A549 (cell line): ENCODE measurements around the gene DOK1. TPM values are rescaled to one million over a fixed set of nuclear protein-coding genes. Genes with fewer than 3 reads are reported as not detected.

Experiments used
- ATAC-seq, 2 experiments: fragments of 200-7000 bp in 1 of 2; fragments of >200 bp in 1 of 2; cut with Nextera tagmentation in 1 of 2; cut with Tn5 transposase in 1 of 2; 3 replicates each; pipeline versions ENCODE4 v1.8.0 to v1.9.1; 2018 to 2020; ENCODE audit warnings: mild to moderate bottlenecking in 1 of 2, moderate library complexity in 1 of 2
- CTCF ChIA-PET: fragments of 300-600 bp; sonication (Branson Sonifier 250); formaldehyde crosslinking; extraction: SDS; loops from one replicate; lab custom pipeline; 2021; ENCODE audit warnings: antibody characterized with exemption, inconsistent platforms; lab: Yijun Ruan, JAX
- POLR2A ChIA-PET: fragments of 350-600 bp; formaldehyde crosslinking; extraction: SDS; loops from one replicate; lab custom pipeline; 2021; ENCODE audit warnings: antibody characterized with exemption, inconsistent platforms; lab: Yijun Ruan, JAX
- DNase-seq, 2 experiments: peaks; one replicate each; pipeline versions ENCODE4 v3.0.0 to v3.0.0-alpha.2; 2011 to 2016; ENCODE audit warnings: low read depth in 1 of 2, low spot score in 1 of 2
- FAIRE-seq: peaks from 2 replicates; lab custom pipeline; 2011; peaks lifted over from hg19 to GRCh38; lab: Jason Lieb, UNC
- H3K27ac ChIP-seq, 2 experiments: fragments of >200 bp; sonication (Bioruptor Twin); formaldehyde crosslinking; 3 replicates each; pipeline ENCODE4 v1.5.1; 2016 to 2017
- H3K4me1 ChIP-seq: fragments of >200 bp; sonication (Bioruptor Twin); formaldehyde crosslinking; 3 replicates; pipeline ENCODE4 v1.6.1; 2016
- H3K4me2 ChIP-seq: fragments of >200 bp; sonication (Bioruptor Twin); formaldehyde crosslinking; 3 replicates; pipeline ENCODE4 v1.6.1; 2016
- H3K4me3 ChIP-seq: fragments of >200 bp; sonication (Bioruptor Twin); formaldehyde crosslinking; 3 replicates; pipeline ENCODE4 v1.5.1; 2016
- H3K9me3 ChIP-seq: fragments of >200 bp; sonication (Bioruptor Twin); formaldehyde crosslinking; 3 replicates; pipeline ENCODE4 v1.6.1; 2016
- ATOH8 ChIP-seq: fragments of 250-450 bp; sonication (Bioruptor Pico); IDR thresholded peaks from 2 replicates; pipeline ENCODE4 v1.5.0; 2020; ENCODE audit warnings: low read depth, mild to moderate bottlenecking, moderate library complexity
- BCL3 ChIP-seq: fragments of >200 bp; sonication (Bioruptor Twin); formaldehyde crosslinking; IDR thresholded peaks from 3 replicates; pipeline ENCODE4 v1.6.1; 2016
- CBX2 ChIP-seq: fragments of 200-600 bp; sonication (generic); IDR thresholded peaks from 2 replicates; pipeline ENCODE4 v1.6.1; 2016; ENCODE audit warnings: low read depth, mild to moderate bottlenecking, borderline replicate concordance
- CHD4 ChIP-seq: fragments of 200-600 bp; sonication (generic); IDR thresholded peaks from 2 replicates; pipeline ENCODE4 v1.6.1; 2016; ENCODE audit warnings: antibody characterized with exemption, mild to moderate bottlenecking, borderline replicate concordance
- E2F6 ChIP-seq: IDR thresholded peaks from 2 replicates; pipeline ENCODE4 v1.6.1; 2012; ENCODE audit warnings: low read depth, borderline replicate concordance
- EHF ChIP-seq: fragments of 250-450 bp; sonication (Bioruptor Pico); IDR thresholded peaks from 2 replicates; pipeline ENCODE4 v1.5.0; 2020; ENCODE audit warnings: mild to moderate bottlenecking
- EP300 ChIP-seq, 2 experiments: fragments of >200 bp; sonication (Bioruptor Twin); formaldehyde crosslinking; IDR thresholded peaks; 2 replicates in 1 of 2; 3 replicates in 1 of 2; pipeline ENCODE4 v1.6.1; 2016 to 2017
- HOXB5 ChIP-seq: fragments of 250-450 bp; sonication (Bioruptor Pico); IDR thresholded peaks from 2 replicates; pipeline ENCODE4 v1.5.0; 2020; ENCODE audit warnings: mild to moderate bottlenecking, moderate library complexity
- JUN ChIP-seq, 2 experiments: fragments of >200 bp; sonication (Bioruptor Twin); formaldehyde crosslinking; IDR thresholded peaks; 2 replicates in 1 of 2; 3 replicates in 1 of 2; pipeline ENCODE4 v1.6.1; 2016 to 2017
- JUNB ChIP-seq: fragments of >200 bp; sonication (Bioruptor Twin); formaldehyde crosslinking; IDR thresholded peaks from 2 replicates; pipeline ENCODE4 v1.6.1; 2016
- KDM1A ChIP-seq: fragments of 200-600 bp; sonication (generic); IDR thresholded peaks from 2 replicates; pipeline ENCODE4 v1.6.1; 2016; ENCODE audit warnings: low read depth, mild to moderate bottlenecking
- MAFK ChIP-seq: fragments of 450-650 bp; IDR thresholded peaks from 2 replicates; pipeline ENCODE4 v1.6.1; 2014; ENCODE audit not compliant: partially characterized antibody
- NPAS2 ChIP-seq: fragments of 250-450 bp; sonication (Bioruptor Pico); IDR thresholded peaks from 2 replicates; pipeline ENCODE4 v1.8.0; 2022; ENCODE audit warnings: mild to moderate bottlenecking, moderate library complexity, borderline replicate concordance
- PBX3 ChIP-seq: IDR thresholded peaks from 2 replicates; pipeline ENCODE4 v1.6.1; 2012
- POLR2A ChIP-seq: IDR thresholded peaks from 2 replicates; pipeline ENCODE4 v1.6.1; 2012; ENCODE audit warnings: mild to moderate bottlenecking, low read length
- SMC3 ChIP-seq: fragments of >200 bp; sonication (Bioruptor Twin); formaldehyde crosslinking; IDR thresholded peaks from 3 replicates; pipeline ENCODE4 v1.6.1; 2018; ENCODE audit warnings: inconsistent platforms
- TFCP2L1 ChIP-seq: fragments of 250-450 bp; sonication (Bioruptor Pico); IDR thresholded peaks from 2 replicates; pipeline ENCODE4 v1.5.0; 2021; ENCODE audit warnings: mild to moderate bottlenecking
- ZC3H11A ChIP-seq: fragments of 450-650 bp; IDR thresholded peaks from 2 replicates; pipeline ENCODE4 v1.6.1; 2014; ENCODE audit warnings: antibody characterized with exemption, mild to moderate bottlenecking
- ZFP36 ChIP-seq: fragments of 450-650 bp; IDR thresholded peaks from 2 replicates; pipeline ENCODE4 v1.6.1; 2014; ENCODE audit warnings: borderline replicate concordance; ENCODE audit not compliant: partially characterized antibody
- ZSCAN20 ChIP-seq: fragments of 250-450 bp; sonication (Bioruptor Pico); IDR thresholded peaks from 2 replicates; pipeline ENCODE4 v1.8.0; 2022; ENCODE audit warnings: mild to moderate bottlenecking, moderate library complexity
- WGBS: methylation state at CpG from one replicate; pipeline ENCODE4 v1.1.6; 2017; ENCODE audit errors: missing lambda C conversion rate; 5-methylcytosine and 5-hydroxymethylcytosine counted together
- polyA plus RNA-seq, 4 experiments: library from polyadenylated mRNA; depleted of rRNA in 3 of 4; stranded (reverse); fragments of >200 nt; fragmentation: RNase III in 1 of 4; extraction: RNeasy Plus Mini Kit Qiagen cat#74134 plus additional on column Dnase treatment in 1 of 4; gene quantifications; 2 replicates in 3 of 4; 3 replicates in 1 of 4; pipeline ENCODE4 v1.2.3, GENCODE V29; 2011 to 2017
- TF ChIP-seq, protein P1 (sequence below): fragments of 250-450 bp; sonication (Bioruptor Pico); IDR thresholded peaks from 2 replicates; pipeline ENCODE4 v1.5.0; 2021; ENCODE audit warnings: mild to moderate bottlenecking, moderate library complexity, borderline replicate concordance
- TF ChIP-seq, protein P2 (sequence below): fragments of >200 bp; sonication (Bioruptor Twin); formaldehyde crosslinking; IDR thresholded peaks from 3 replicates; pipeline ENCODE4 v1.5.1; 2016
- TF ChIP-seq, protein P3 (sequence below): fragments of 450-650 bp; IDR thresholded peaks from 2 replicates; pipeline ENCODE4 v1.6.1; 2014; ENCODE audit warnings: antibody characterized with exemption

DOK1 gene
- polyA plus RNA-seq, 2 of the 4 experiments (the other 2 are of a cell fraction): 4.0 to 5.0 TPM

GRCh38 chr2:74562126-74562775 lies 7.7 kb downstream of the DOK1 start:
- no peaks in the 10 kb centered on the region for H3K4me1 ChIP-seq
- no peak overlapping the region for H3K4me2 ChIP-seq
- H3K9me3 ChIP-seq: no peaks in the 10 kb centered on the region
- ATAC-seq (no peak), FAIRE-seq (no peak), DNase-seq (no peak)
- H3K27ac ChIP-seq: no peak overlapping the region
- CTCF ChIA-PET: interaction anchor here (1.0 kb wide), 1 partner anchor 23 kb away, joined by 3 read pairs; no protein-coding TSS in a partner anchor
- no peak overlapping the region for H3K4me3 ChIP-seq
- POLR2A ChIA-PET: no interaction called here
- TF ChIP-seq, protein P1, sequence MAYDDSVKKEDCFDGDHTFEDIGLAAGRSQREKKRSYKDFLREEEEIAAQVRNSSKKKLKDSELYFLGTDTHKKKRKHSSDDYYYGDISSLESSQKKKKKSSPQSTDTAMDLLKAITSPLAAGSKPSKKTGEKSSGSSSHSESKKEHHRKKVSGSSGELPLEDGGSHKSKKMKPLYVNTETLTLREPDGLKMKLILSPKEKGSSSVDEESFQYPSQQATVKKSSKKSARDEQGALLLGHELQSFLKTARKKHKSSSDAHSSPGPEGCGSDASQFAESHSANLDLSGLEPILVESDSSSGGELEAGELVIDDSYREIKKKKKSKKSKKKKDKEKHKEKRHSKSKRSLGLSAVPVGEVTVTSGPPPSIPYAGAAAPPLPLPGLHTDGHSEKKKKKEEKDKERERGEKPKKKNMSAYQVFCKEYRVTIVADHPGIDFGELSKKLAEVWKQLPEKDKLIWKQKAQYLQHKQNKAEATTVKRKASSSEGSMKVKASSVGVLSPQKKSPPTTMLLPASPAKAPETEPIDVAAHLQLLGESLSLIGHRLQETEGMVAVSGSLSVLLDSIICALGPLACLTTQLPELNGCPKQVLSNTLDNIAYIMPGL (CRISPR knock-in tag): no peak
- TF ChIP-seq, protein P2, sequence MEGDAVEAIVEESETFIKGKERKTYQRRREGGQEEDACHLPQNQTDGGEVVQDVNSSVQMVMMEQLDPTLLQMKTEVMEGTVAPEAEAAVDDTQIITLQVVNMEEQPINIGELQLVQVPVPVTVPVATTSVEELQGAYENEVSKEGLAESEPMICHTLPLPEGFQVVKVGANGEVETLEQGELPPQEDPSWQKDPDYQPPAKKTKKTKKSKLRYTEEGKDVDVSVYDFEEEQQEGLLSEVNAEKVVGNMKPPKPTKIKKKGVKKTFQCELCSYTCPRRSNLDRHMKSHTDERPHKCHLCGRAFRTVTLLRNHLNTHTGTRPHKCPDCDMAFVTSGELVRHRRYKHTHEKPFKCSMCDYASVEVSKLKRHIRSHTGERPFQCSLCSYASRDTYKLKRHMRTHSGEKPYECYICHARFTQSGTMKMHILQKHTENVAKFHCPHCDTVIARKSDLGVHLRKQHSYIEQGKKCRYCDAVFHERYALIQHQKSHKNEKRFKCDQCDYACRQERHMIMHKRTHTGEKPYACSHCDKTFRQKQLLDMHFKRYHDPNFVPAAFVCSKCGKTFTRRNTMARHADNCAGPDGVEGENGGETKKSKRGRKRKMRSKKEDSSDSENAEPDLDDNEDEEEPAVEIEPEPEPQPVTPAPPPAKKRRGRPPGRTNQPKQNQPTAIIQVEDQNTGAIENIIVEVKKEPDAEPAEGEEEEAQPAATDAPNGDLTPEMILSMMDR: no peak
- no peak for TF ChIP-seq PBX3
- TF ChIP-seq HOXB5 (CRISPR knock-in tag): no peak
- TF ChIP-seq KDM1A: no peak
- TF ChIP-seq BCL3: no peak
- no peak for TF ChIP-seq ZSCAN20 (CRISPR knock-in tag)
- TF ChIP-seq POLR2A: no peak
- no peak for TF ChIP-seq ZC3H11A
- TF ChIP-seq CBX2: no peak
- TF ChIP-seq EP300 (IDR thresholded peaks at IDR 0.05): no peak
- TF ChIP-seq E2F6: no peak
- TF ChIP-seq ZFP36: no peak
- TF ChIP-seq JUNB: no peak
- TF ChIP-seq JUN (IDR thresholded peaks at IDR 0.05): no peak
- TF ChIP-seq TFCP2L1 (CRISPR knock-in tag): no peak
- TF ChIP-seq NPAS2 (CRISPR knock-in tag): no peak
- TF ChIP-seq SMC3: no peak
- WGBS: 73% methylated on average over 7 of the region's 7 CpGs

- ATAC-seq (no peak), DNase-seq (no peak), FAIRE-seq (no peak)
- POLR2A ChIA-PET: no interaction called here
- Histone ChIP-seq H3K27ac (no peak overlapping the region), H3K4me2 (no peak overlapping the region), H3K9me3 (no peaks in the 10 kb centered on the region), H3K4me3 (no peak overlapping the region), H3K4me1 (no peaks in the 10 kb centered on the region)
- TF ChIP-seq HOXB5 (CRISPR knock-in tag) (no peak), ATOH8 (no peak), MAFK (no peak), CHD4 (no peak), ZSCAN20 (CRISPR knock-in tag) (no peak), JUN (IDR thresholded peaks at IDR 0.05) (no peak), EHF (no peak)
- TF ChIP-seq, protein P2: no peak
- TF ChIP-seq, protein P3, sequence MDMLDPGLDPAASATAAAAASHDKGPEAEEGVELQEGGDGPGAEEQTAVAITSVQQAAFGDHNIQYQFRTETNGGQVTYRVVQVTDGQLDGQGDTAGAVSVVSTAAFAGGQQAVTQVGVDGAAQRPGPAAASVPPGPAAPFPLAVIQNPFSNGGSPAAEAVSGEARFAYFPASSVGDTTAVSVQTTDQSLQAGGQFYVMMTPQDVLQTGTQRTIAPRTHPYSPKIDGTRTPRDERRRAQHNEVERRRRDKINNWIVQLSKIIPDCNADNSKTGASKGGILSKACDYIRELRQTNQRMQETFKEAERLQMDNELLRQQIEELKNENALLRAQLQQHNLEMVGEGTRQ: no peak
- CTCF ChIA-PET: interaction anchor here (1.3 to 17.2 kb wide), 2 partner anchors 11 to 22 kb away, joined by 7 to 181 read pairs; no protein-coding TSS in a partner anchor
- 62% methylated on average over 5 of the region's 5 CpGs for WGBS
Measured at GRCh38 chr2:74564222-74564621, 9.7 kb downstream of the DOK1 start.
